Measurements from ENCODE around the gene SHISA4.

The SHISA4 gene

DNA sequence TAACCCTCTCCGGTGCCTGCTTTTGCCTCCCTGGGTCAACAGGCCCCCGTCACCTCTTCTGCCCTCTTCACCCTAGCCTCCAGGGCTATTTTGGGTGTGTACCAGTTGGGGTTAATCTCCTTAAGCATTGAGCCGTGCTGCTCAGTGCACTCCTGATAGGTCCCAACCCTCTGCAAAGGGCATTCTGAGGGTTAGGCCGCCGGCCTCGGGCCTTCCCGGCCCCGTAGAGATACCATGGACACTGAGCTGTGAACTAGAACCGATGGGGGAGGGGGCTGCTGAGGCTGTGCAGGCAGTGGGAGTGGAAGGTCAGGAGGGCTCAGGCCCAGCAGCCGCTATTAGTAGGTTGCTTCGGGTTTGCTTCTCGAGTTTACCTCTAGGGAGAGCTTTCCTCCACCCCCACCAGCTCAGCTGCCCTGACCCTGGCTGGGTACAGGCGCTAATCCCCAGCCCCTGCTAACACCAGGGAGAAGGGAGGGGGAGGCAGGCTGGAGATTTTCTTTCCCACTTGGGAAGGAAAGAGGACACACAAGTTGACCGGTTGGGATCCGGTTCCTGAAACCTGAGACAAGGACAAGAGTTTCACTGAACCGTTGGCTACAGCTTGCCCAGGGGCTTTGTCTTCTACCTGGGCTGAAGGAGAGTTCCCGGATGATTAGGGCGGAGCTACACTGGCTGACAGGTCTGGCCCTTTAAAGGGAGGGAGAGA lies 52.9 kb downstream of the SHISA4 start:
- TF ChIP-seq CTCF (IDR thresholded peaks at IDR 0.05): no peak

DNA sequence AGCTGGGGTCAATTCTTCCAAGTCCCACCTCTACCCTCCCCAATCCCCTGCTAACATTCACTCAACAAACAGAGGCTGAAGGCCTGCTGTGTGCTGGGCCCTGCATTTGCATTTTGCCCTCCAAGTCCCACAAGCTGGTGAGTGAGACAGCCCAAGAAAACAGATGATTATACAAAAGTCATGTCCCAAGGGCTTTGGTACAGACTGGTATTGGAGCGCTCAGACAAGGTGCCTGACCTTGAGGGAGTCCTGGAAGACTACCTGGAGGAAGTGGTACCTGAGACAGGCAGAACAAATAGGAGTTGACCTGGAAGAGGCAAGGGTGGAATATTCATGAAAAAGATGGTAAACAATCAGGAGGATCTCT lies 53.4 kb downstream of the SHISA4 start:
- no peak for TF ChIP-seq CTCF (IDR thresholded peaks at IDR 0.05)
